HG03520 (cell line): Measurements from ENCODE around the gene NXF3.
"Not testable (repeated sequence)": the region's sequence is repeated elsewhere in the genome, so short reads cannot be mapped to it uniquely, and the experiment has no call there.

Experiments
- ATAC-seq: cut with Tn5 transposase; IDR thresholded peaks from one replicate; pipeline ENCODE4 v1.9.1; 2021; ENCODE audit warnings: mild to moderate bottlenecking, moderate library complexity; ENCODE audit not compliant: unreplicated experiment

Gene NXF3

GRCh38 chrX:103051260-103051789 is 41.6 kb downstream of the NXF3 start:
- no peak for ATAC-seq

DNA sequence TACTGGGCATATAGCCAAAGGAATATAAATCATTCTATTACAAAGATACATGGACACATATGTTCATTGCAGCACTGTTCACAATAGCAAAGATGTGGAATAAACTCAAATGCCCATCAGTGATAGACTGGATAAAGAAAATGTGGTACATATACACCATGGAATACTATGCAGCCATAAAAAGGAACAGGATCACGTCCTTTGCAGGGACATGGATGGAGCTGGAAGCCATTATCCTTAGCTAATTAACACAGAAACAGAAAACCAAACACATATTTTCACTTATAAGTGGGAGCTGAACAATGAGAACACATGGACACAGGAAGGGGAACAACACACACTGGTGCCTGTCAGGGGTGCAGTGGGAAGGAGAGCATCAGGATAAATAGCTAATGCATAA is 59.6 kb downstream of the NXF3 start:
- not testable (repeated sequence) for ATAC-seq
